Right lobe of liver (tissue), 6 donors: ENCODE measurements around the gene MRPL52. TPM values are rescaled to one million over a fixed set of nuclear protein-coding genes. Genes with fewer than 3 reads are reported as not detected.
"Not testable (repeated sequence)": the region's sequence is repeated elsewhere in the genome, so short reads cannot be mapped to it uniquely, and the experiment has no call there.

Source experiments
- ATAC-seq, 4 donors: fragments of 200-7000 bp; cut with Tn5 transposase; one replicate each; pipeline ENCODE4 v1.9.1; 2020; ENCODE audit warnings: mild to moderate bottlenecking in 4 of 4, moderate library complexity in 4 of 4
- DNase-seq, 3 donors: peaks; one replicate each; pipeline ENCODE4 v3.0.0-alpha.2; 2020
- H3K27ac ChIP-seq, 3 donors: fragments of 200-600 bp; one replicate each; pipeline ENCODE4 v1.8.0; 2022
- H3K27me3 ChIP-seq, 2 donors: fragments of 200-600 bp; one replicate each; pipeline ENCODE4 v1.8.0; 2022
- H3K36me3 ChIP-seq, 4 donors: fragments of 200-600 bp; sonication (generic) in 1 of 4; one replicate each; pipeline versions ENCODE4 v1.5.1 to v1.8.0; 2017 to 2022; ENCODE audit warnings: control low read depth in 1 of 4
- H3K4me1 ChIP-seq, 4 donors: fragments of 200-600 bp; sonication (generic) in 1 of 4; one replicate each; pipeline versions ENCODE4 v1.5.1 to v1.8.0; 2017 to 2022; ENCODE audit warnings: control low read depth in 1 of 4
- H3K4me3 ChIP-seq, 3 donors: fragments of 200-600 bp; one replicate each; pipeline ENCODE4 v1.8.0; 2022
- H3K9me3 ChIP-seq, 4 donors: fragments of 200-600 bp; sonication (generic) in 1 of 4; one replicate each; pipeline versions ENCODE4 v1.5.1 to v1.8.0; 2017 to 2022; ENCODE audit warnings: control low read depth in 1 of 4
- CTCF ChIP-seq, 4 donors: fragments of 200-600 bp in 3 of 4; fragments of 450-650 bp in 1 of 4; IDR thresholded peaks; one replicate each; pipeline versions ENCODE4 v1.5.1 to v1.8.0; 2016 to 2022; ENCODE audit warnings: antibody characterized with exemption in 4 of 4, mild to moderate bottlenecking in 2 of 4
- POLR2A ChIP-seq: fragments of 450-650 bp; IDR thresholded peaks from one replicate; pipeline ENCODE4 v1.6.1; 2017; ENCODE audit warnings: antibody characterized with exemption, mild to moderate bottlenecking
- WGBS: methylation state at CpG from one replicate; pipeline ENCODE4 v1.1.6; 2018; ENCODE audit warnings: low coverage, low lambda C conversion rate; ENCODE audit not compliant: insufficient coverage; ENCODE audit errors: missing lambda C conversion rate; 5-methylcytosine and 5-hydroxymethylcytosine counted together
- intact Hi-C, 2 donors: fragments of 100-400 bp; cut with DNase I; formaldehyde crosslinking; loops; one replicate each; pipeline versions ENCODE4 v1.11.2 to v1.14.1; 2022
- total RNA-seq, 6 experiments: library from RNA; depleted of rRNA in 2 of 6; stranded (reverse); fragments of >200 nt in 2 of 6; fragmentation: NEBNext Ultra II Directional in 3 of 6; extraction: Animal tissue kit (Norgen Biotek cat#: 25700) in 3 of 6; gene quantifications; one replicate each; pipeline versions ENCODE4 v1.1.0 to v1.2.4, GENCODE V29; 2016 to 2023
- donor health status: DM: no; HTN: yes; CAD: no.
- donor health status: DM: no; HTN: no; CAD: no.
- donor health status: DM: no; HTN: no; CAD: no.
- donor health status: DM: no; HTN: yes; CAD: no.
- donor health status: DM: no; HTN: yes; CAD: no.

The MRPL52 gene
- total RNA-seq, 6 experiments from 2014 or later = 42.0 to 96.6 (median 47.6) TPM

- H3K4me1 ChIP-seq = peaks cover 0 to 5% (median 0%) of the 10 kb centered on the region in 4 donors
- no peak for DNase-seq
- WGBS = 38% methylated on average over 2 of the region's 10 CpGs
- H3K27ac ChIP-seq = no peak overlapping the region
- intact Hi-C loops = no loop called here
- no peak overlapping the region for H3K4me3 ChIP-seq
- H3K27me3 ChIP-seq = no peaks in the 10 kb centered on the region
- H3K36me3 ChIP-seq = no peaks in the 10 kb centered on the region
- H3K9me3 ChIP-seq = no peaks in the 10 kb centered on the region
- TF ChIP-seq POLR2A (no peak), CTCF (IDR thresholded peaks at IDR 0.05) (no peak)
- peak in 1 of 4 donors; percentile 28 for ATAC-seq
Measured at GRCh38 chr14:22800346-22800745, 29.3 kb upstream of the MRPL52 start.

- Histone ChIP-seq H3K4me1 (peaks cover 0 to 2% (median 0%) of the 10 kb centered on the region in 4 donors), H3K36me3 (no peaks in the 10 kb centered on the region), H3K27me3 (no peaks in the 10 kb centered on the region), H3K27ac (no peak overlapping the region), H3K9me3 (no peaks in the 10 kb centered on the region), H3K4me3 (no peak overlapping the region)
- no peak for DNase-seq
- ATAC-seq = peak in 2 of 4 donors; percentile 41 to 71
- no peak for TF ChIP-seq CTCF (IDR thresholded peaks at IDR 0.05)
- no peak for TF ChIP-seq POLR2A
- 67% methylated on average over 8 of the region's 8 CpGs for WGBS
- intact Hi-C loops = no loop called here
Measured at GRCh38 chr14:22801716-22802115, 28.0 kb upstream of the MRPL52 start.

- DNase-seq = no peak
Measured at GRCh38 chr14:22802860-22803686, 26.6 kb upstream of the MRPL52 start.

GRCh38 chr14:22803687-22803974 is 26.1 kb upstream of the MRPL52 start:
- 94% methylated on average over 2 of the region's 3 CpGs for WGBS
- Histone ChIP-seq H3K36me3 (no peaks in the 10 kb centered on the region), H3K4me3 (no peak overlapping the region), H3K27ac (no peak overlapping the region), H3K27me3 (no peaks in the 10 kb centered on the region), H3K9me3 (no peaks in the 10 kb centered on the region), H3K4me1 (no peaks in the 10 kb centered on the region)
- TF ChIP-seq POLR2A (no peak), CTCF (IDR thresholded peaks at IDR 0.05) (no peak)
- ATAC-seq = no peak
- intact Hi-C loops = no loop called here
- DNase-seq = no peak

More at GRCh38 chr14:22802860-22803686, 26.6 kb upstream of the MRPL52 start:
- Histone ChIP-seq H3K4me1 (no peaks in the 10 kb centered on the region), H3K36me3 (no peaks in the 10 kb centered on the region), H3K9me3 (no peaks in the 10 kb centered on the region), H3K27ac (no peak overlapping the region), H3K27me3 (no peaks in the 10 kb centered on the region), H3K4me3 (no peak overlapping the region)
- TF ChIP-seq POLR2A (no peak), CTCF (IDR thresholded peaks at IDR 0.05) (no peak)
- intact Hi-C loops = no loop called here
- ATAC-seq = no peak
- WGBS = 68% methylated on average over 12 of the region's 12 CpGs

GRCh38 chr14:22805235-22805634 is 24.5 kb upstream of the MRPL52 start:
- H3K4me1 ChIP-seq, H3K27ac ChIP-seq, H3K36me3 ChIP-seq, H3K27me3 ChIP-seq, H3K4me3 ChIP-seq, ATAC-seq, H3K9me3 ChIP-seq, DNase-seq, intact Hi-C loops: not testable (repeated sequence)
- 76% methylated on average over 4 of the region's 4 CpGs for WGBS
